Endometrial microvascular endothelial cells (primary cell): ENCODE results near the gene NDUFA6. TPM values are rescaled to one million over a fixed set of nuclear protein-coding genes. Genes with fewer than 3 reads are reported as not detected.
"Not testable (repeated sequence)": the region's sequence is repeated elsewhere in the genome, so short reads cannot be mapped to it uniquely, and the experiment has no call there.

Experiments used
- in situ Hi-C: cut with HindIII; loops from 2 replicates; pipeline ENCODE4 v1.10.0; 2017; ENCODE audit warnings: low sequenced_read_pairs, low pct_unique_long_range_greater_than_20kb; ENCODE audit errors: inconsistent ontology term
- total RNA-seq: library from RNA; depleted of rRNA; stranded (reverse); fragments of >200 nt; gene quantifications from one replicate; pipeline ENCODE4 v1.2.3, GENCODE V29; 2015; ENCODE audit errors: inconsistent ontology term

The NDUFA6 gene
- total RNA-seq, 1 donor from 2014 or later, result 102 TPM

- in situ Hi-C loops, result no loop called here
Measured at GRCh38 chr22:42116848-42117424, 26.4 kb upstream of the NDUFA6 start.

- in situ Hi-C loops, result not testable (repeated sequence)
Measured at GRCh38 chr22:42115420-42115830, 24.9 kb upstream of the NDUFA6 start.

GRCh38 chr22:42114721-42115120 is 24.1 kb upstream of the NDUFA6 start:
- in situ Hi-C loops, result no loop called here

GRCh38 chr22:42112793-42113192 is 22.2 kb upstream of the NDUFA6 start:
- in situ Hi-C loops, result not testable (repeated sequence)

- in situ Hi-C loops, result no loop called here
Measured at GRCh38 chr22:42111798-42112197, 21.2 kb upstream of the NDUFA6 start.

- in situ Hi-C loops, result no loop called here
Measured at GRCh38 chr22:42108848-42109247, 18.3 kb upstream of the NDUFA6 start.

GRCh38 chr22:42104332-42104860 is 13.8 kb upstream of the NDUFA6 start:
- in situ Hi-C loops, result not testable (repeated sequence)

- in situ Hi-C loops, result no loop called here
Measured at GRCh38 chr22:42101199-42101598, 10.6 kb upstream of the NDUFA6 start.

GRCh38 chr22:42091455-42091782 is 847 bp upstream of the NDUFA6 start:
- in situ Hi-C loops, result no loop called here

GRCh38 chr22:42086051-42086450 is 4.5 kb downstream of the NDUFA6 start:
- in situ Hi-C loops, result no loop called here

GRCh38 chr22:42084874-42085273 is 5.7 kb downstream of the NDUFA6 start:
- in situ Hi-C loops, result no loop called here

GRCh38 chr22:42083119-42083518 is 7.5 kb downstream of the NDUFA6 start:
- in situ Hi-C loops, result no loop called here

GRCh38 chr22:42080287-42080686 is 10.3 kb downstream of the NDUFA6 start:
- in situ Hi-C loops, result no loop called here

- in situ Hi-C loops, result no loop called here
Measured at GRCh38 chr22:42079319-42080251, 11.0 kb downstream of the NDUFA6 start, which contains the start of gene SMDT1. SMDT1 (plus strand) TSS chr22:42079700; CDS start chr22:42079769, 69 bp downstream.

- in situ Hi-C loops, result no loop called here
Measured at GRCh38 chr22:42078469-42079318, 11.9 kb downstream of the NDUFA6 start.

- in situ Hi-C loops, result no loop called here
Measured at GRCh38 chr22:42077486-42078125, 13.0 kb downstream of the NDUFA6 start.

GRCh38 chr22:42076764-42077485 is 13.6 kb downstream of the NDUFA6 start:
- in situ Hi-C loops, result no loop called here
